Measurements from ENCODE around the gene MFSD6.
"Not testable (repeated sequence)": the region's sequence is repeated elsewhere in the genome, so short reads cannot be mapped to it uniquely, and the experiment has no call there.

The MFSD6 gene

DNA sequence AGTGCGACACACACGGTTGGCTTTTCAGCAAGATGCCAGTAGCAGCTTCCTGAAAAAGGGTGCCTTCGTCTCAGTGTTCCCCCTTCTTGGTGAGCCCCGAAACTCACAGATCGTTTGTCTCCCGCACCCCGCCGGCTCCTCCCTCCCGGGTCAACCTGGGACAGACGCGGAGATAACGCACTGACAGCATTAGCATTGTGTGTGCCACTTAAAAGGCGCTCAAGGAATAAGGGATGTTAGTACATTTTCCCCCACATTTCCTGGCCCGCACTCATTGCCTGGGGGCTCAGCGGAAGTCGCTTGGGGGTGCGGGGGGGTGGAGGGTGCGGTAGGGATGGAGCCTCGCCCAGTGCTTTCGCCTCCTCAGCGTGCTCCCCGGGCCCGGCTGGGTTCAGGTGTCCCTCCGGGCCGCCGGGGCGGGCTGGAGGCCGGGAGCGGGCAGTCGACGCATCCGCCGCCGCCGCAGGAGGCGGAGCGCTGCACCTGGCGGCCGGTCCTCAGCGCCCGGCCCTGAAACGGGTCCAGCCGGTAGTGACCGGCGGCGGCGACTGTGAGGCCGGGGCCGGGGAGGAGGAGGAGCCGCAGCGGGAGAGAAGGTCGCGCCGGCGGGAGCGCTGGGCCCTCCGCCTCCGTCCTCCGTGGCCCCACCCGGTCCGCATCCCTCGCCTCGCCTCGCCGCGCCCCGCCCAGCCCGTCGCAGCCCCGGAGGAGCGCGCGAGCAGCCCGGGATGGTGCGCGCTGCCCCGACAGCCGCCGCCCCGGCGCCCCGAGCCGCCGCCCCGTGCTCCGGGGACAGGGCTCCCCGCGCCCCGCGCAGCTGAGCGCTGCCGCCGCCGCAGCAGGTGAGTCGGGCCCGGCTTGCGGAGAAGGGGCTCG lies at the start of gene MFSD6:
Gene MFSD6 (plus strand): TSS at position 694 of the 876 bp plus-strand sequence. CDS start 27,675 bp downstream, outside the sequence.
- peak; percentile 73 for DNase-seq

DNA sequence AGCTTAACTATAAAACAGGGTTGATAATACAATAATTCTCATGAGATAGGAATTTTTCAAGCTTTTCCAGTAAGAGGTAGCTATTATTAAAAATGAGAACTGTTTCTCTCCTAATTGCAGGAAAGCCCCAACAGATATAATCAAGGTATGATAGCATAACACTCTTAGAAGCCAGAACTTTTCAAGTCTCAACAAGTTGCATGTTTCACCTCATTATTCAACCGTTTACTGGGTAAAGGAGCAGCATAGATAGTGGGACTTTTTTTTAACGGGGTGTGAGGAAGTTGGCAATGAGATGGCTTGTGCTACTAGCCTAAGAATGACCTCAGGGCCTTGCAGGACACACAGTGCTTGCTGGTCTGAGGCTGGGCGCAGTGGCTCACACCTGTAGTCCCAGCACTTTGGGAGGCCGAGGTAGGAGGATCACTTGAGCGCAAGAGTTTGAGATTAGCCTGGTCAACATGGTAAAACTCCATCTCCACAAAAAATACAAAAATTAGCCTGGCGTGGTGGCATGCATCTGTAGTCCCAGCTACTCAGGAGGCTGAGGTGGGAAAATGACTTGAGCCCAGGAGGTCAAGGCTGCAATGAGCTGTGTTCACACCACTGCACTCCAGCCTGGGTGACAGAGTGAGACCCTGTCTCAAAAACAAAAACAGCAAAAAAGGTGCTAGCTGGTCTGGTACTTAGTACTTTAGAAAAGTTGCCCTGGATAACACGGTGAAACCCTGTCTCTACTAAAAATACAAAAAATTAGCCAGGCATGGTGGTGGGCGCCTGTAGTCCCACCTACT lies 49.3 kb upstream of the MFSD6 start:
- DNase-seq, result not testable (repeated sequence)

GRCh38 chr2:190360561-190360960 lies 47.6 kb upstream of the MFSD6 start:
- DNase-seq, result no peak

GRCh38 chr2:190360965-190361364 lies 47.2 kb upstream of the MFSD6 start:
- no peak for DNase-seq

DNA sequence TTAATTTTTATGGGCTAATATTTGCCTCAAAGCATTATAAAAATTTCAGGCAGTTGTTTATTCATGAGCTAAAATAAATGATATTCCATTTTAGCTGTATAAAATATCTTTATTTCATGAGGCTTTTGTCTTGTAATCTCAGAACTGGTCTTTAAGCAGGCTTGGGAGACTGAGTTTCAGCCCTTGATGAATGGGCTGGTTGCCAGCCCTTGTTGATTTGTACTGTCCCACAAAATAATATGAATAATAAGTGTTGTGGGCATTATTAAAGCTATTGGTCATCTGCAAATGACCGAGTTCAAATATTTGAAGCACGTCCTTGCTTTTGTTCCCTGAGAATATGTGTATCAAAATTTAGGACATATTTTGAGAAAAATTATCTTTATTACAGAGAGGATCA lies 46.6 kb upstream of the MFSD6 start:
- no peak for DNase-seq

- DNase-seq, result no peak
Measured at GRCh38 chr2:190362894-190363293, 45.3 kb upstream of the MFSD6 start.

DNA sequence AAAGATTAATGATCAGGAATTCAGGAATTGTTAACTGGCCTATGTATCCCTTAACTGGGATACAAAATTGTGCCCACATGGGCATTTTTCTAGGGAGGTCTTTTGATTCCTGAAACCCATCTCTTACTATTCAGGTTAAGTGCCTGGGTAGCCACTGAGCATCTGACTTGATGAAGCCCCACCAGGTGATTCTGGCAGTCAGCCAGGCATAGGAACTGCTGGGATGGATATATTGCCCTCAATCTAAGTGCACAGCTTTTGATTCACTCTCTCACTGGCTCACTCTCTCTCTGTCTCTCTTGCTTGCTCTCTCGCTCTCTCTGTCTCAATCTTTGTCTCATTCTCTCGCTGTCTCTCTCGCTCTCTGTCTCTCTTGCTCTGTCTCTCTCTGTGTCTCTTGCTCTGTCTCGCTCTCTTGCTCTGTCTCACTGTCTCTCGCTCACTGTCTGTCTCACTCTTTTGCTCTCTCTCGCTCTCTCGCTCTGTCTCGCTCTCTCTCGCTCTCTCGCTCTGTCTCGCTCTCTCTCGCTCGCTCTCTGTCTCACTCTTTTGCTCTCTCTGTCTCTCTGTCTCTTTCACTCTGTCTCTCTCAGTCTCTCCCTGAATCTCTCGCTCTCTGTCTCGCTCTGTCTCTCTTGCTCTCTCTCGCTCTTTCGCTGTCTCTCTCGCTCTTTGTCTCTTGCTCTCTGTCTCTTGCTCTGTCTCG lies 42.5 kb upstream of the MFSD6 start:
- no peak for DNase-seq

DNA sequence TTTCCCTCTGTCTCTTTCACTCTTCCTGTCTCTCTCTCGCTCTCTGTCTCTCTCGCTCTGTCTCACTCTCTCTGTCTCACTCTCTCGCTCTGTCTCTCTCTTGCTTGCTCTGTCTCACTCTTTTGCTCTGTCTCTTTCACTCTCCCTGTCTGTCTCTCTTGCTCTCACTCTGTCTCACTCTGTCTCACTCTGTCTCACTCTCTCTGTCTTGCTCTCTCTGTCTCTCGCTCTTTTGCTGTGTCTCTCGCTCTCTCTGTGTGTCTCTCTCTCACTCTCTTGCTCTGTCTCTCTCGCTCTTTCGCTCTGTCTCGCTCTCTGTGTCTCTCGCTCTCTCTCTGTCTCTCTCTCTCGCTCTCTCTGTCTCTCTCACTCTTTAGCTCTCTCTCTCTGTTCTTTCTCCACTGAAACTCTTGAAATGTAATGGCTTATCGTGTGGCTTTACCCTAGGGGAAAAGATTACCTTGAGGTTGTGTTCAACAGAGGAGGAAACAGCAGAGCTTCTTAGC lies 41.9 kb upstream of the MFSD6 start:
- DNase-seq, result no peak

DNA sequence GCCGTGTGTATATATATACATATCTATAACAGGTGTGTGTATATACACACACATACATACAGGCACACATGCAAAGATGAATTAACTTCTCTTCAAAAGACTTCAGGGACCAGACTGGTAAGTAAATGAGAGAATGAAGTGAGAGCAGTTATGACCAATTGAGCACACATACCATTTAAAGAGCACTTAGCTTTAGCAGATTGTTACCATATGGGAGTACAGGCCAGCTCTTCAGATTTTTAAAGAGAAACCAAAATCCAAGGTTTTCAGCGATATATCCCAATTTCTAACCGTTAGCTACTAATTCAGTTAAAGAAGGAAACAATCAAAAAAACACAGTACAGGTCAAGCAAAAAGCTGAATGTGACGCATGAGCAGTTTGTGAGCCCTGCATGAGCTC lies 41.1 kb upstream of the MFSD6 start:
- no peak for DNase-seq

GRCh38 chr2:190369635-190370034 lies 38.5 kb upstream of the MFSD6 start:
- no peak for DNase-seq

GRCh38 chr2:190376083-190376482 lies 32.1 kb upstream of the MFSD6 start:
- no peak for DNase-seq

DNA sequence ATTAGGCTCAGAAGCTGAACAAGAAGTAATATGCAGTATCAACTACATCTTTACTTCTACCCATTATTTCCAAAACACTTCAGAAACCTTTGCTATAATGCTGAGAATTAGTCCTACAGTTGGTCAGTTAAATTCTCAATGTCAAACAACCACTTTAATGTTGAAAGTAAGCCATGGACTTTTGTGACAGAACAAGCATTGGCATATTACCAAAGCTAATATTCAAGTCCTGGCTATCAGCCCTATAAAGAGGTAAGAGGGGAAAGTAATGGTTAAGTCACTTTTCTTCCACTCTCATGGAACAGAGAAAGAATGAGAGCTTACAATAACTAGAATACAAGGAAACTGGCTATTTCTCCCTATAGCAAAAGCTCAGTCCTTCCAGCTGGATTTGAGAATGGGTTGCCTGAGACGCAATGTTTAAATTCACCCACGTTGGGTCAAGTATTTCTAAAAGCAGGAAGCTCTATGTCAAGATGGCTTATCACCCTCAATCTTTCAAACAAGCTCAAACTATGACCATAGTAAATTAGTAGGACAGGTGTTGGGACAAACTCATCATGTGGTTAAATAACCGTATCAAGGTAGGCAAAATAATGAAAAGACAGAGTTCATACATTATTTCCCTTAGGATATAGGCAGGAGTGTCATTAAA lies 31.4 kb upstream of the MFSD6 start:
- no peak for DNase-seq

DNA sequence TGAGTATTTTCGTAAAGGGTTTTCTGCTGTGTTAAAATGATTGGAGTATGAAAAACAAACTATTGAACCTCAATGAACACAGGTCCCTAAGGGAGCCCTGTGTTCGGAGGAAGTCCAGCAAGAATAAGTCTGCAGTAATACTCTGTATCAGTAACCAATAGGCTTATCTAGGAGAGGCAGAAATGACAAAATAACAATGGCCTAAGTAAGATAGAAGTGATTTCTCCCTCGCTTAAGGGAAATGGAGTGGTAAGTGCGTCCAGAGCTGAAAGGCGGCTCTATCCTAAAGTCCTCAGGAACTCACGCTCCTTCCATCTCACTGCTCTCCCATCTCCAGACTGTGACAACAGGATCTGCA lies 29.3 kb upstream of the MFSD6 start:
- DNase-seq, result no peak

DNA sequence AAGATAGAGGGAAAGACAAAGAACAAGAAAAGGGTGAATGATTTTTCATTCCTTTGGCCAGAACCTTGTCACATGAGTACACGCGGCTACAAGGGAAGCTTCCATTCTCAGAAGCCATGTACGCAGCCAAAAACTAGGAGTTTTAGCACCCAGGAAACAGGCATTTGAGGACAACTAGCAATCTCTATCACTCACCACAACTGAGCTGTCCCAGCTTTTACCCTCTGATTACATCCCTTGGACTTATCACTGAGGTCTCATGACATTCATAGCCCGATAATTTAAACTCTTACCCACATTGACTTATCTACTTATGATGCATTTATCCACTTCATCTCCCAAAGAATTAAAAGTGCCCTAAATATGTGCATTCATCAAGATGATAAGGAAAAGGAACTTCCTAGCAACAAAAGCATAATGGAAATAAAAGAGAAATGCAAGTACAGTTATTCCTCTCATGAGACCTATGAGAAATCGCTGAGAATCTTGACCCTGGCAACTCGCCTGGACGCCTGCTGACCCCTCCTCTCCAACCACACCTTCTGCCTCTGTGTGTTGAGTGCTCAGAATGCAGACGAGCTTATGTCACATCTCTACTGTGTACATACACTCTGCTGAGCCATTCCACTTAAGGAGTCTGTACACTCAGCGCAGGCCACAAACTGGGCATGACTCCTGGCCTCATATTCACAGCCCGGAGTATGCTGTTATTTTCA lies 28.7 kb upstream of the MFSD6 start:
- DNase-seq, result no peak

GRCh38 chr2:190380962-190381412 lies 27.2 kb upstream of the MFSD6 start:
- no peak for DNase-seq

DNA sequence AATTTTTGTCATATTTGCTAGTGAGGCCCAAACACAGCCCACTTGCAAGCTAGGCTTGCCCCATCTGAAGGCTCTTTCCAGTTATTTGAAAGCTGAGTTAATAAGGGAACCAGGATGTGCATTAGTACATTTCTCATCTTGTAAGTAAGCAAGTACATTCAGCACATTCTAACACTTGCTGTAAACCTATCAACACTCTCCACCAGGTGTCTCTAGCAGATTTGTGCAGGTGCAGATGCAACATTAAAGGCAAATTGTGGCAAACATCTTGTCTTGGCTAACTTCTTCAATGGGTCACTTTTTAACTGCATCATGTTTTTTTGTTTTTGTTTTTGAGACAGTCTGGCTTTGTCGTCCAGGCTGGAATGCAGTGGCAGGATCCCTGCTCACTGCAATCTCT lies 25.3 kb upstream of the MFSD6 start:
- DNase-seq, result peak; percentile 42

GRCh38 chr2:190387422-190387821 lies 20.7 kb upstream of the MFSD6 start:
- DNase-seq, result no peak

GRCh38 chr2:190396271-190396670 lies 11.9 kb upstream of the MFSD6 start:
- DNase-seq, result no peak

GRCh38 chr2:190402986-190403603 lies 5.1 kb upstream of the MFSD6 start:
- DNase-seq, result no peak

DNA sequence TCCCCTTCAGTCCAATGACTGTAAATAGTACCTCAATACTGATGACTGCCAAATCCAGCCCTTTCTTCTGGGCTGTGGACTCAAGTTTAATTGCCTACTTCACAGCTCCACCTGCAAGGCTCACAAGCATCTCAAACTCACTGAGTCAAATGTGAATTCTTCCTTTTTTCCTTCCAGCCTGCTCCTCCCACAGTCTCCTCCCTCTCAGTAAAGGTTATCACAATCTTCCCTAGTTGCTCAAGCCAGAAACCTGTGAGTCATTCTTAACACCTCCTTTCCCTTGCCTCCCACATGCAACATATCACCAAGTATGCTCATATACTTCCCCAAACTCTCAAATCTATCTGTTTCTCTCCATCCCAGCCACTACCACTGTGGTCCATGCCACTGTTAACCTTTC lies 3.7 kb upstream of the MFSD6 start:
- DNase-seq, result no peak

DNA sequence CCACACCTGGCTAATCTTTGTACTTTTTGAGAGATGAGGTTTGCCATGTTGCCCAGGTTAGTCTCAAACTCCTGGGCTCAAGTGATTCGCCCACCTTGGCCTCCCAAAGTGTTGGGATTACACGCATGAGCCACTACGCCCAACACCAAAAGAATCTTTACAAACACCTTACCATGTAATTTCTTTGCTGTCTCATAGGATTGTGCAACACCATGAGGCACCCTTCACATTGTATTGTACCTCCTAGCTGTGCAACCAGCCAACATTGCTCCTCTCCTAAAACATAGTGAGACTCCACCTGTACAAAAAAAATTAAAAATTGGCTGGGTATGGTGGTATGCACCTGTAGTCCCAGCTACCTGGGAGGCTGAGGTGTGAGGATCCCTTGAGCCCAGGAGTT lies 3.1 kb upstream of the MFSD6 start:
- DNase-seq, result no peak

- DNase-seq, result no peak
Measured at GRCh38 chr2:190405995-190406394, 2.2 kb upstream of the MFSD6 start.
